MCF 10A (cell line): ENCODE results near the gene TUBA4B. TPM values are rescaled to one million over a fixed set of nuclear protein-coding genes. Genes with fewer than 3 reads are reported as not detected.

Experiments used
- BruUV-seq: library from RNA; stranded (reverse); fragments of 400-500 nt; replicated peaks from 2 replicates; lab custom pipeline; 2021; lab: Mats Ljungman, UMichigan
- CTCF ChIA-PET: fragments of 300-600 bp; sonication (Branson Sonifier 250); formaldehyde crosslinking; extraction: SDS; loops from one replicate; lab custom pipeline; 2021; ENCODE audit warnings: antibody characterized with exemption, inconsistent platforms; lab: Yijun Ruan, JAX
- POLR2A ChIA-PET: fragments of 300-600, 350-650 bp; sonication (Branson Sonifier 250); formaldehyde crosslinking; extraction: SDS; loops from one replicate; lab custom pipeline; 2020; ENCODE audit warnings: antibody characterized with exemption, inconsistent platforms; lab: Yijun Ruan, JAX
- DNase-seq: peaks from one replicate; pipeline ENCODE4 v3.0.0-alpha.2; 2018; ENCODE audit not compliant: unreplicated experiment
- H3K27ac Mint-ChIP-seq: one replicate; pipeline ENCODE4 v1.8.0; 2022; ENCODE audit warnings: mild to moderate bottlenecking, low read depth, mixed read lengths; ENCODE audit not compliant: unreplicated experiment
- H3K27me3 Mint-ChIP-seq: one replicate; pipeline ENCODE4 v1.8.0; 2022; ENCODE audit warnings: mixed read lengths; ENCODE audit not compliant: insufficient read depth, unreplicated experiment
- H3K36me3 Mint-ChIP-seq: one replicate; pipeline ENCODE4 v1.8.0; 2022; ENCODE audit warnings: mild to moderate bottlenecking, moderate library complexity, mixed read lengths; ENCODE audit not compliant: insufficient read depth, unreplicated experiment
- H3K4me1 Mint-ChIP-seq: one replicate; pipeline ENCODE4 v1.8.0; 2022; ENCODE audit warnings: mixed read lengths; ENCODE audit not compliant: insufficient read depth, unreplicated experiment
- H3K4me3 Mint-ChIP-seq: one replicate; pipeline ENCODE4 v1.8.0; 2022; ENCODE audit warnings: mild to moderate bottlenecking, moderate library complexity, mixed read lengths; ENCODE audit not compliant: unreplicated experiment
- H3K9me3 Mint-ChIP-seq: one replicate; pipeline ENCODE4 v1.8.0; 2022; ENCODE audit warnings: mixed read lengths; ENCODE audit not compliant: unreplicated experiment
- intact Hi-C: fragments of 100-400 bp; cut with micrococcal nuclease; formaldehyde crosslinking; loops from 2 replicates; pipeline ENCODE4 v1.14.1; 2022
- total RNA-seq: library from RNA; stranded (reverse); gene quantifications from 2 replicates; pipeline ENCODE4 v1.2.3, GENCODE V29; 2022
- TF ChIP-seq, protein P1 (sequence below): fragments of 200-600 bp; IDR thresholded peaks from one replicate; pipeline ENCODE4 v1.8.0; 2022; ENCODE audit warnings: antibody characterized with exemption, mild to moderate bottlenecking; ENCODE audit not compliant: unreplicated experiment

The TUBA4B gene
- total RNA-seq, 1 experiment from 2014 or later, result not detected

DNA sequence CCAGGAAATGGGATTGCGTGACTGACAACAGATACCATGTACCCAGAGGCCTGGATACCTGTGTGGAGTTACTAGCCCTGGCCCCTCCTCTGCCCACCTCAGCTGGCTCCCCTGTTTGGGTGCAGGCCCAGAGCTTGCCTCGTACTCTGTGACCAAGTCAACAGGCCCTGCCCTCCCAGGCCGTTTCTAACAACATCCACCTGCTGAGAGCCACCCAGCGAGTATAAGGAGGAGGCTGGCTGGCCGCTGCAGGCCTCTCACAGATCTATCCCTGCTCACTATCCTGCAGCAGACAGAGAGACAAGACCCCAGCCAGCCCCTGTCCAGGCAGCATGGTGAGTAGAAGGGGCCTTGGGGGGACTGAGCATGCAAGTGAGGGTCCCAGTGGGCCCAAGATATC, 13.2 kb downstream of the TUBA4B start:
- CTCF ChIA-PET, result interaction anchor here (0.6 to 3.7 kb wide), 4 partner anchors 11 to 390 kb away, joined by 3 to 24 read pairs (median 6); no protein-coding TSS in a partner anchor

DNA sequence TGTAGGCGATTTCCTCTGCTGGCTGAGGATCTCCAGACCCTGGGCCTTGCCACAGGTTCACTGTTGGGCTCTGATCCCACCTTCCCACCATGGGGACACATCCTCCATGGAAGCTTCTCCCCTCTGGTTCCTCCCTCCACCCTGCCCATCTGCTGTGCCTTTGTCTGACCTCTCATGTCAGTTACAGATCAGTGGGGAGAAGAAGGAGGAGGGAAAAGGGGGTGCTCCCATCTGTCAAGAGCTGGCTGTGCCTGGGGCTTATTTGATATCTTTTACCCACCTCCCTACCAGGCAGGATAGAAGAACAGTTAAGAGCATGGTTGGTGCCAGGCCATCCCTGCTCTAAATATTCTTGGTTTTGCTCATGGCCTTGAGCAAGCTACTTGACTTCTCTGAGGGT, 13.8 kb downstream of the TUBA4B start:
- H3K4me3 Mint-ChIP-seq, result no peak overlapping the region
- CTCF ChIA-PET, result interaction anchor here (3.7 kb wide), 1 partner anchor 10 kb away, joined by 24 read pairs; no protein-coding TSS in a partner anchor
- H3K36me3 Mint-ChIP-seq, result no peaks in the 10 kb centered on the region
- BruUV-seq, result no TSS peak
- TF ChIP-seq, protein P1, sequence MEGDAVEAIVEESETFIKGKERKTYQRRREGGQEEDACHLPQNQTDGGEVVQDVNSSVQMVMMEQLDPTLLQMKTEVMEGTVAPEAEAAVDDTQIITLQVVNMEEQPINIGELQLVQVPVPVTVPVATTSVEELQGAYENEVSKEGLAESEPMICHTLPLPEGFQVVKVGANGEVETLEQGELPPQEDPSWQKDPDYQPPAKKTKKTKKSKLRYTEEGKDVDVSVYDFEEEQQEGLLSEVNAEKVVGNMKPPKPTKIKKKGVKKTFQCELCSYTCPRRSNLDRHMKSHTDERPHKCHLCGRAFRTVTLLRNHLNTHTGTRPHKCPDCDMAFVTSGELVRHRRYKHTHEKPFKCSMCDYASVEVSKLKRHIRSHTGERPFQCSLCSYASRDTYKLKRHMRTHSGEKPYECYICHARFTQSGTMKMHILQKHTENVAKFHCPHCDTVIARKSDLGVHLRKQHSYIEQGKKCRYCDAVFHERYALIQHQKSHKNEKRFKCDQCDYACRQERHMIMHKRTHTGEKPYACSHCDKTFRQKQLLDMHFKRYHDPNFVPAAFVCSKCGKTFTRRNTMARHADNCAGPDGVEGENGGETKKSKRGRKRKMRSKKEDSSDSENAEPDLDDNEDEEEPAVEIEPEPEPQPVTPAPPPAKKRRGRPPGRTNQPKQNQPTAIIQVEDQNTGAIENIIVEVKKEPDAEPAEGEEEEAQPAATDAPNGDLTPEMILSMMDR, result no peak
- intact Hi-C loops, result no loop called here
- DNase-seq, result no peak
- POLR2A ChIA-PET, result interaction anchor here (0.5 to 1.2 kb wide), 3 partner anchors 13 to 259 kb away, joined by 3 to 9 read pairs (median 3); partner anchors contain the start of genes ANKZF1, ATG9A and TUBA4A
- H3K27me3 Mint-ChIP-seq, result no peaks in the 10 kb centered on the region
- H3K9me3 Mint-ChIP-seq, result no peaks in the 10 kb centered on the region
- no peak overlapping the region for H3K27ac Mint-ChIP-seq
- peaks cover 7% of the 10 kb centered on the region for H3K4me1 Mint-ChIP-seq

More for the DNA sequence above, 13.2 kb downstream of the TUBA4B start:
- Mint-ChIP-seq H3K27me3 (no peaks in the 10 kb centered on the region), H3K36me3 (no peaks in the 10 kb centered on the region), H3K9me3 (no peaks in the 10 kb centered on the region), H3K4me1 (peaks cover 7% of the 10 kb centered on the region), H3K4me3 (no peak overlapping the region), H3K27ac (no peak overlapping the region)
- POLR2A ChIA-PET, result interaction anchor here (0.5 to 0.7 kb wide), 4 partner anchors 12 to 258 kb away, joined by 3 to 5 read pairs (median 3); partner anchors contain the start of genes ANKZF1, ATG9A, GLB1L and STK16
- no TSS peak for BruUV-seq
- TF ChIP-seq, protein P1, result no peak
- DNase-seq, result no peak
- intact Hi-C loops, result no loop called here

DNA sequence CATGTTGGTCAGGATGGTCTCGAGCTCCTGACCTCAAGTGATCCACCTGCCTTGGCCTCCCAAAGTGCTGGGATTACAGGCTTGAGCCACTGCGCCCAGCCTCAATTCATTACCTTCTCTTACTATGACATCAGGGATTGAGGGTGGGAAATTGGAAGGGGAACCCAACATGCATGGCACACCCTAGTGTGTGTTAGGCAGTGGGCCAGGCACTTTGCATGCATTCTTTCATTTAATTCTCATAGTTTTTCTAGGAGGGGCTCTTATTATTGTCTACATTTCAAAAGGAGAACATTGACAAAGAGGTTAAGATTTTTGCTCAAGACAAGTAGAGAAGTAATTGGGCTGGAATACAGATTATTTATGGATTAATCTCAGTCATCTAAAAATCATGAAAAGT, 15.3 kb downstream of the TUBA4B start:
- no peak for DNase-seq
- BruUV-seq, result no TSS peak

More for the DNA sequence above, 15.3 kb downstream of the TUBA4B start:
- ChIA-PET POLR2A (interaction anchor here (2.9 to 3.1 kb wide), 2 partner anchors 15 to 23 kb away, joined by 12 to 27 read pairs; partner anchors contain the start of genes GLB1L, STK16, TUBA4A and TUBA4B), CTCF (interaction anchor here (1.1 kb wide), 1 partner anchor 8 kb away, joined by 3 read pairs; no protein-coding TSS in a partner anchor)
- no peak overlapping the region for H3K27ac Mint-ChIP-seq
- no peak overlapping the region for H3K4me3 Mint-ChIP-seq
- TF ChIP-seq, protein P1, result no peak
- intact Hi-C loops, result no loop called here
- H3K4me1 Mint-ChIP-seq, result peaks cover 8% of the 10 kb centered on the region
- H3K9me3 Mint-ChIP-seq, result no peaks in the 10 kb centered on the region
- H3K27me3 Mint-ChIP-seq, result no peaks in the 10 kb centered on the region
- H3K36me3 Mint-ChIP-seq, result no peaks in the 10 kb centered on the region
